ENCODE results near the gene UGT1A6.

- TF ChIP-seq CTCF (IDR thresholded peaks at IDR 0.05; ENCODE audit: low read length) (no peak), EZH2 (IDR thresholded peaks at IDR 0.05; ENCODE audit: borderline replicate concordance, low read length) (no peak)
Measured at GRCh38 chr2:233654501-233654900, 38.2 kb upstream of the UGT1A6 start.
